Renal cortex interstitium (tissue), 11 donors: ENCODE results near the gene AQP2. TPM values are rescaled to one million over a fixed set of nuclear protein-coding genes. Genes with fewer than 3 reads are reported as not detected.

Source experiments
- DNase-seq, 11 donors: peaks; one replicate each; pipeline ENCODE4 v3.0.0-alpha.2; 2013; ENCODE audit warnings: low read depth in 9 of 11, low spot score in 4 of 11; ENCODE audit errors: extremely low read depth in 1 of 11
- polyA plus RNA-seq, 3 donors: library from polyadenylated mRNA; unstranded; fragments of 120-200 nt; gene quantifications; one replicate each; pipeline ENCODE4 v1.2.1, GENCODE V29; 2013; ENCODE audit not compliant: insufficient read length in 3 of 3

AQP2 gene
- polyA plus RNA-seq, 3 donors: 56.9 to 435 (median 117) TPM

DNA sequence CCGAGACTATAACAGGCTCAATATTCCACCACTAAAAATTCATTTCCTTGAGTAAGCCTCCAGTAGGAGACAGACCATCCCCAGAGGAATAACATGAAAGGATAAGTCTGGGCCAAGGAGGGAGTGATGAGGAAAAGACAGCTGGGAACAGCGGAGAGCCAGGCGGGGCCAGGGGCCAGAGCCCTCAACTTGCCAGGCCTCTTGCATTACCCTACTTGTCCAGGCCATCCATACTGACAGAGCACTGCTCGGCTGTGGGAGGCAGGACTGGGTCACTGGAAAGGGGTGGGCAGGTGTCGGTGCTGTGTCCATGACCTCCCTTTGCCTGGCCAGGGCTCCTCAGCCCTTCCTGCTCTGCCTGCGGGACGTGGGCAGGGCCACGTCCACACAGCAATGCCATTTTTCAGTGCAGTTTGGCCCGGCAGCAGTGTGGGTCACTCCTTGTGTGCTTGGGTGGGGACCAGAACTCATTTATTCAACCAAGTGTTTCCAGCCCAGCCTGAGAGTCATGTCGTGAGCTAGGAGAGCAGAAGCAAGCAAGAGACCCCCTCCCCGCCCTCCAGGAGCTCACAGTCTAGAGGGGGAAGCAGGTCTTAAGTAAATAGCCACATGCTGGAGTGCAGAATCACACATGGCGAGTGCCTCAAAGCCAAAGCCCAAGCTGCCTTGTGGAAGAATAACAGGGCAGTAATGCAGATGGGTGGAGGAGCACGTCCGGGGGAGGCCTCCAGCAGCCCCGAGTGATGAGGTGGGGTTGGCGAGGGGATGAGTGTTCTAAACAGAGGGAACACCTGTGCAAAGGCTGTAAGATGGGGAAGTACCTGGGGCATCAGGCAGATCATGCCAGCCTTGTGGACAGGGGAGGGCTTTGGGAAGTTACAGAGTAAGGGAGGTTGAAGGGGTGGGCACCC is 37.9 kb upstream of the AQP2 start:
- no peak for DNase-seq

DNA sequence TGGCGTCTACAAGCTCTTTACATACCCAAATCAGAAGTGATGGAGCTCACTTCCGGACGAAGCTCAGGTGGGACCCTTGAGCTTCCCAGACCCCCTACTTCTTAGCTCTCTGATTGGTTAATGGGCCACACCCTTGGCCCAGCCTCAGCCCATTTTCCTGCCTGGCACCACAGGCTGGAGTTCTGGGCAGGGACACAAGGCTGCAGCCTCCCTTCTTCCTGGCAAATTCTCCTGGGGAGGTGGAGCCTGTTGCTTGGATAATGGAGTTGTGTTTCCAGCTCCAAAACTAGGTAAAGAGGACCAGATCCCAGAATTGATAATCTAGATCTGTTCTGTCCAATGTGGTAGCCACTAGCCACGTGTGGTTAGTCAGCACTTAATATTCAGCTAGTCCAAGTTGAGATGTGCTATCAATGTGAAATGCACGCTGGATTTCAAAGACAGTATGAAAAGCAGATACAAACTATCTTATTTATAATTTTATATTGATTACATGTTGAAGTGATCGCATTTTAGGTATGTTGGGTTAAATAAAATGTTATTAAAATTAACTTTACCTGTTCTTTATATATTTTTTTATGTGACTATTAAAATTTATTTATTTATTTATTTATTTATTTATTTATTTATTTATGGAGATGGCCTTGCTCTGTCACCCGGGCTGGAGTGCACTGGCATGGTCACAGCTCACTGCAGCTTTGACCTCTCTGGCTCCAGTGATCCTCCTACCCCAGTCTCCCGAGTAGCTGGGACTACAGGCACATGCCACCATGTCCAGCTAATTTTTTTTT is 34.2 kb upstream of the AQP2 start:
- no peak for DNase-seq

DNA sequence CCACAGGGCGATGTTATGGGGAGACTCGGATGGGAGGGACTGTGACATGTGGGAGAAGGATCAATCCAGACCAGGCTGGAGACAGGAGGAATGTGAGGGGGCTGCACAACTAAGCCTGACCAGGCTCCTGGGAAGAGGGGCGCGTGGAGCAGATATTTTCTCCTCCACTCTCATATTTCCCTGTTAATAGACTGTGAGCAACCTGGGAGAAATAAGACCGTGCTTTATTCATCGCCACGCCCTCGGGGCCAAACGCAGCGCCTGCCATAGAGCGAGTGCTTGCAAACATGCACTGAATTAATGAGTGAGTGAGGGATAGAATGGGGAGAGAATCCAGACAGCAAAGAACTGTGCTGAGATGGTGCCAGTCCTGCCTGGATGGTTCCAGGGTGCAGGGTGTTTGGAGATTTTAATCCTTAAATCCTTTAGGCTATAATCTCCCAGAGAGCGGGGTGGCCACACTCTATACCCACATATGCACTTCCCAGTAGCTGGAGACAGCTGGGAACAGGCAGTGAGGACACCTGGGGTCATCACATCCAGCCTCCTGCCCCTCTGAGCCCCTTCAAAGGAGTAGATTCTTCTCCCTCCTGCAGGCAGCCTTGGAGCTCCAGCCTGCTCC is 33.3 kb upstream of the AQP2 start:
- DNase-seq: no peak

DNA sequence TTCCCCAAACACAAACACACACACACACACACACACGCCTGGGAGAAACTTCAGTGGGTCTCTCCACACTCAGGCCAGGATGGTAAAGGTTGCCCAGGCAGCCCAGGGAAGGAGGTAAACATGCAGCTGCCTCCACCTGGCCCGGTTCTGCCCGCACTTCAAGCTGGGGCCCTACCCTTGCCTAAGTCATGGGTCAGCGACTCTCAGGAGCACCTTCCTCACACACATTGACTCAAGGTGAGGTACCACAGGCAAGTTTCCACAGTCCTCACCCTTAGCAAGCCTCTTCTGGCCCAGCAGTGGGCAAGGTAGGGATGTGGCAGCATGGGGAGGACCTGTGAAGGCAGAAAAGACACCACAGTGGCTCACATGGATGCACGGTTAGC is 32.8 kb upstream of the AQP2 start:
- DNase-seq: no peak

DNA sequence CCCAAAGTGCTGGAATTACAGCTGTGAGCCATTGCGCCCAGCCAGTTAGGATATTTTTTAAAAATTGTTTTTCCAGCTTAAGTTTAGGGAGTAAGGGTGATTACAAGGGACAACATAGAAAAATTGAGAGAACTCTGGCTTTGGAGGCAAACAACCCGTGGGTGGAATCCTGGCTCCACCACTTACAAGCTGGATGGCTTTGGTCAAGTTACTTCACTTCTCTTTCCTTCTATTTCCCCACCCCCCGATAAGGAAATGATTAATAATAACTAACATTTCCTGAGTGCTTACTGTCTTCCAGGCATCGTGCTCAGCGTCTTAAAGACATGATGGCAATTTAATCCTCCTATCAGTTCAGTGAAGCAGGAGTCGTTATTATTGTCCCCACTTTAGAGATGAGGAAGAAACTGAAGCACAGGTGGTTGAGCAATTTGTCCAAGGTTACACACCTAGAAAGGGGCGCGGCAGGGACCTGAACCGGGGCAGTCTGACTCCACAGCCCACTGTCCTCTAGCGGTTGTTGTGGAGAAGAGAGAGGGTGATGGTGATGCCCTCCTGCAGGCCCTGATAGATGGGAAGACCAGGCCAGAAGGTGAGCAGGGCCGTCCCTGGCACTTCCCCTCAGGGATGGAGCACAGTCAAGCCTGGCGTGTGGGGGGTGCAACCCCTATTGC is 30.2 kb upstream of the AQP2 start:
- DNase-seq: no peak

DNA sequence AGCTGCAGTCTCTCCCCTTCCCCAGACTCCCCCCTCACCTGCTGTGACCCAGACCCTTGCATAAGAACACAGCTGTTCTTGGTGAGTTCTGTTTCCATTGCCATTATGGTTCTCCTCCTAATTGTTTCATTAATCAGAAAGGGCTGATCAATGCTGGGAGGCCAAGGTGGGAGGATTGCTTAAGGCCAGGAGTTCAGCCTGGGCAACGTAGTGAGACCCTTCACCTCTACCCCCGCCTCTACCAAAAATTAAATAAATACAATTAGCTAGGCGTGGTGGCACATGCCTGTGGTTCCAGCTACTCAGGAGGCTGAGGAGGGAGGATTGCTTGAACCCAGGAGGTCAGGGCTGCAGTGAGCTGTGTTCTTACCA is 29.6 kb upstream of the AQP2 start:
- no peak for DNase-seq

DNA sequence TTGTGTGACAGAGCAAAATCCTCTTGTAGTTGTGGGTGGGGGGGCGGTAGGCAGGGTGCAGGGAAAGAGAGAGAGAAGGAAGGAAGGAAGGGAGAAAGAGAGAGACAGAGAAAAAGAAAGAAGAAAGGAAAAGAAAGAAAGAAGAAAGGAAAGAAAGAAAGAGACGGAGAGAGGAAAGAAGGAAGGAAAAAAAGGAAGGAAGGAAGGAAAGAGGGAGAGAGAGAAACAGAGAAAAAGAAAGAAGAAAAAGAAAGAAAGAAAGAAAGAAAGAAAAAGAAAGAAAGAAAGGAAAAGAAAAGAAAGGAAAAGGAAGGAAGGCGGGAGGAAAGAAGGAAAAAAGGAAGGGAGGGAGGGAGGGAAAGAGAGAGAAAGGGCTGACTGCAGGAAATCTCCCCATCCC is 29.2 kb upstream of the AQP2 start:
- no peak for DNase-seq

DNA sequence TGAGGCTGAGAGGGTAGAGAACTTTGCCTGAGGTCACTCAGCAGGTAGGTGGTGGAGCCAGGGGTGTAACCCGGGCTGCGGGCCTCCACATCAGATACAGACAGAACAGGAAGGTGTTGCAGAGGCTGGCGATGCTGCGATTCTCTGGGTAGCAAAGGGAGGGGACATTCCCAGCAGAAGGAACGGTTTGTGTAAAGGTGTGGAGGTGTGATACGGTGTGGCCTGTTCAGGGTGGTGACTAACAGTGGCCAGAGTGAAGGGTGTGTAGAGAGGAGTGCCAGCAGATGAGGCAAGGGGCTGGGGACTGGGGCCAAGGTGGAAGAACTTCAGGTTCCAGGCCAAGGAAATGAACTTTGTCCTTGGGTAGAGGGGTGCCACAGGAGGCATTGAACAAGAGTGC is 28.6 kb upstream of the AQP2 start:
- DNase-seq: no peak

DNA sequence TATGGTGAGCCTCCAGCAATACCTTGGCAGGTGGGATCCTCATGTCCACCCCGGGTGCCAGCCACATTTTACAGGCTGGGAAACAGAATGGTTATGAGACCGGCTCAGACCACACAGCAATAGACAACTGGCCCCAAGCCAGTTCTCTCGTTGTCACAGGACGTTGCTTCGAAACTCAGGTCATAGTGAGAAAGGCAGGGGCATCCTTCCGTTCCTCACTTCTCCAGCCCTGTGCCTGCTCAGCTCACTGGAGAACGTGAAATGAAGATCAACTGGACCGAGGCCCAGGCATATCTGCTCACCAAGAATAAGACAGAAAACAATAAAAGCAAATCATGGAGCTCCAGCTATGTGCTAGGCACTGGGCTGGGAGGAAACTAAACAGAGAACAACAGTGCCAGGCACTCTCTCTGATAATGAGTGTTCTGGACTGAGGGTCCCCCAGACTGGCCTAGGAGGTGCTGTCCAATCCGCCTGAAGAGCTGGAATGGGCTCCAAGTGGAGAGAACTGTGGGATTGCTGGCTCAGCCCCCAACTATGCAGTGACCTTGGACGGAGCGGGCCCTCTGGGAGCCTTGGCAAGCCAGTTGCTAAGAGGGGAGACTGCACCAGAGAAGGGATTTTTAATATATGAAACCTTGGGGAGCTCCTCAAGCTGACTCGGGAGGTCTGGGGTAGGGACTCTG is 28.0 kb upstream of the AQP2 start:
- no peak for DNase-seq

DNA sequence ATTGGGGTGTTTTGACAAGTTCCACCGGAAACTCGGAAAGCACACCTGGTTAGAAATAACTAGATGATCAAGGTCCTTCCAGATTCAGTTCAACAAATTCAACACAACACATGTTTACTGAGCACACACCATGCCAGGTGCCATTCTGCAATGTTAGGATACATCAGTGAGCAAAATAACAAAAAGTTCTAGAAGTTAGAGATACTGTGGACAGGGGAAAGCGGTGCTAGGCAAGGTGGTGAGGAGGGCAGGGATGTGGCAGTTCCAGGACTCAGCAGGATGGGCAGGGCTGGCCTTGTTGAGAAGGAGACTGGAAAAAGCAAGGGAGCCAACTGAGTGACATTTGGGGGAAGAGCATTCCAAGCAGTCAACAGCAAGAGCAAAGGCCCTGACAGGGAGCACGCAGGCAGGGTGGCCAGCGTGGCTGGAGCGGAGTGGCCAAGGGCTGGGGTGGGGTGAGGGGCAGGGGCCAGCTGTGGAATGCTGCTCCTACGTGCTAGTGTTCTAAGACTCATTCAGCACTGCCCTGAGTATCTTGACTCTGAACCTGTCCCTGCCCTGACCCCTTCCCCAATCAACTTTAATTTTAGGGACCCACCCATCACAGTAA is 27.4 kb upstream of the AQP2 start:
- DNase-seq: no peak

DNA sequence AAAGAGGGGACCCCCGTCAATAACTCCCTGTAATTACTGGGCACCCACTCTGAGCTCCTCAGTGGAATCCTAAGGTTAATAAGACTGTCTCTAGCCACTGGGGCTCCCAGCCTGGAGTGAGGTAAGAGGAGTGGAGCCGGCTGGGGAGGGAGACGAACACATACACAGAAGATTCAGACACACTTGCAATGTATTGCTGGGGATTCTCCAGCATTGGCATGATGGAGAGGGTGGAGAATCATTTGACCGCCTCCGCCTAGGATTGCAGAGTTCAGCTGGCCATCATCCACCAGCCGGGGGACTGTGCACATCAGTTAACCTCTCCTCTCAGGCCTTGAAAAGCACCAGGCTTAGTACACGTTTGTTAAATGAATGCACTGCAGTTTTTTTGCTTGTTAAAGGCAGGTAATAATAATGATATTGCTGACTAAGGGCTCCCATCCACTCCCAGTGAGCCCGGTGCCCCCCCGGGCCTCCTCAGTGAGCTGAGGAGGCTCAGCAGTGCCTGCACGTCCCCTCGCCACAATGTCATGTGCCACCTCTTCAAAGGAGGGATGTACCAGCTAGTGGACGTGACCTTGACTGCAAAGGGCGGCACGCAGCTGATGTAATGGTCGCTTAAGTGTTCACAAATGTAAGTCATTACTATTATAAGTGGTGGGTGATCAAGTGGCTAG is 26.5 kb upstream of the AQP2 start:
- no peak for DNase-seq

DNA sequence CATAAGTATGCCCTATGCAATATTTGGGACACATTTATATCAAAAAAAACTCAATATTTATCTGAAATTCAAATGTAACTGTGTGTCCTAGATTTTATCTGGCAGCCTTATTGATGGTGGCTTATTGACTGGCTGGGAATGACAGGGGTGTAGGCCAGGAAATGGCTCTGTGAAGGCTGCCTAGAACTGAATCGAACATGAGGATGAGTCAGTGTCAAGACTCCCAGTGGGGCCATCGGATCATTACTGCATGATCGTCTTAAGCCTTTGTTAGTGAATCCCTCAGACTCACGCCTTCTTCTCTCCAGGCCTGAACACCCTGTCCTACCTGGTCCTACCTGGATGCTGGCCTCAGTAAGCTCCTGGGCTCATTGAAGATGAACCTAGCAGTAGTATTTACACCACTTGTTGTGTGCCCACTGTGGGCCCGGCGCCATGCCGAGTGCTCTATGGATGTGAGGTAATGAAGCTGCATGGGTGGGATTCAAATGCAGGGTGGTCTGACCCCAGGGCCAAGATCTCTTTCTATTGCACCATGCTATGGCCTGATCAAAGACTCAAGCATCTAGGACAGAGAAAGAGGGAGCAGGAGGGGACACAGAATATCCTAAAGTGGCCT is 25.8 kb upstream of the AQP2 start:
- DNase-seq: no peak

DNA sequence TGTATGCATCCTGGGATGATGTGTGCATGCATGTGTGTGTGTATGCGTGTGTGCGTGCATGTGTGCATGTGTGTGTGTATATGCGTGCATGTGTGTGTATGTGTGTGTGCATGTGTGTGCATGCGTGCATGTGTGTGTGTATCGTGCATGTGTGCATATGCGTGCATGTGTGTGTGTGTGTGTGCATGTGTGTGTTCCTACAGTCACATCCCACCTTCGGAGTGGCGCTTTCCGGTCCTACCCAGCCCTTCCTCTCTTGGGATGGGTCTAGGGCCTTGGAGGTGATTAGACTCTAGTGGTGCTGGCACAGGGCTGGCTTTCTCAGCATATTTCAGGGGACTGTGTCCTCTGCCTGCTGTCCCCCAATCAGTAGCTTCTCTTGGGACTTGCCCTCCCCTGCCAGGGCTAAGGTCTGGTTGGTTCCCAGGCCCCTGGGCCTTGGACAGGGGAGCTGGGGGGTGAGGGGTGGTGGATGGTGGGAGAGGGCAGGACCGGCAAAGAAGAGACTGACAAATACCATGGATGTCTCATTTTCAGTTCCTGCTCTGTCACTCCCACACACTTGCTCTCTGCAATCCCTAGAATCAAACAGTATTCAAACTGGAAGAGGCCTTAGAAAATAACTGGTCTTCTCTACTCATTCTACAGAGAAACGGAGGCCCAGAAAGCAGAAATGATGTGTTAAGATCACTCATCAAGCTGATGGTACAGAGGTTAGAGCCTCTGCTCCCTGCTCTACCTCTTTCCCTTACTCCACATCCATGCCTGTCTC is 24.9 kb upstream of the AQP2 start:
- no peak for DNase-seq

DNA sequence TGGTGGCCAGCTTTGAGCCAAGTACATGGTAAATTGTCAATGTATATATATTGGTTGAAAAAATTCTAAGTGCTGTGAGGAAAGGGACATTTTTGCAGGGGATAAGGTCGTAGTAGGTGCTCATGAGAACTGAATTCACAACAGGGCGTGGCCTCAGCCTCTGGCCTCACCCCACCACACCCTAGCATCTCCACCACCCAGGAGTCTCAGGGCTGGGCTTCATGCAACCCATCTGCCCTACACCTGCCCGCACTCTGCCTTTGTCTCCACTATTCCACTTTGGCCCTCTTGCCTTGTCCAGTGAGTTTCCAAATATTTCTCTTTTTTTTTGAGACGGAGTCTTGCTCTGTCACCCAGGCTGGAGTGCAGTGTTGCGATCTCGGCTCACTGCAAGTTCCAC is 22.1 kb upstream of the AQP2 start:
- no peak for DNase-seq

DNA sequence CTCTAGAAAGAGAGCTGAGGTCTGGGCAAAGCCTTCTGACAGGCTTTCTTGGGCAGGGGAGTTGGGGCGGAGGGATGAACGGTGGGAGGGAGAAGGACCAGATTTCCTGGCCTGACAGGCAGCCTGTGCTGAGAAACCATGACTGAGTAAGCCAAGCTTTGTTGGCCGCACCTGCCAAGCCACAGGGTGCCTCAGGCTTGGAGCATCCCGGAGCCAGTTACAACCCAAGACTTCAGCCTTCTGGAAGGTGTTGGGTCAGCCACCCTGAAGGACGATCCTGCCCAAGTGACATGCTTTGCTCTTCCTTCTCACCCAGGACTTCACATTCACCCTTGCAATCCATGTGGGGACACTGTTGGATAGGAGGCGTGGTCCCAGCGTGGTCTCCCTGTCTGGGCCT is 21.0 kb upstream of the AQP2 start:
- DNase-seq: no peak

DNA sequence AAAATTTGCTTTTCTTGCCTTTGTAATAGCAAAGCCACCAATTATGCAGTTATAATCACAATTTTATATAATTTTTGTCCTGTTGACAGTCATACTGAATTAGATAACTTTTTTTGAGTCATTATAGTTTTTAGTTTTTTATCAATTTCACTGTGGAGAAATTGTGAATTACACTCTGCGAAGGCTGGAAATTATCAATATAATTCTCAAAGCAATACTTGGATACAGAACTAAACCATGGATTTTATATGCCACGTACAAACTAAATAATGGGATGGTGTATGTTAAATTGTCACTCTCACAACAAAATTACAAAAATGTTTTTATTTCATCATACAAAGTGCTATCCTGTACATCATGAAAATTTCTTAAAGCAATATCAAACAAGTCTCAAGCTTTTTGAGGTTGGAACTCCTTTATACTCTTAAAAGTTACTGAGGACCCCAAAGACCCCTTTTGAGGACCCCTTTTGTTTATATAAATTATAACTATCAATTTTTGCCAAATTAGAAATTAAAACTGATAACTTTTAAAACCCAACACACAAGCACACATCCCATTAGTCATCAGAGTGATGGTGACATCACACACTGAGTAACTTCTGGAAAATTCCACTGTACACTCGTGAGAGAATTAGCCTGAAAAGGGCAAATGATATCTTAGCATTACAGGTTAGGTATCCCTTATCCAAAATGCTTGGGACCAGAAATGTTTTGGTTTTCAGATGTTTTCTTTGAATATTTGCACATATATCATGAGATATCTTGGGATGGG is 19.8 kb upstream of the AQP2 start:
- no peak for DNase-seq
